ENCODE results near the gene NUP93. TPM values are rescaled to one million over a fixed set of nuclear protein-coding genes. Genes with fewer than 3 reads are reported as not detected.

NUP93 gene
- total and polyA plus RNA-seq, 2 donors (not counting 3 experiments of a cell fraction or from before 2014, with no cell fraction given), result 62.3 to 124 TPM

DNA sequence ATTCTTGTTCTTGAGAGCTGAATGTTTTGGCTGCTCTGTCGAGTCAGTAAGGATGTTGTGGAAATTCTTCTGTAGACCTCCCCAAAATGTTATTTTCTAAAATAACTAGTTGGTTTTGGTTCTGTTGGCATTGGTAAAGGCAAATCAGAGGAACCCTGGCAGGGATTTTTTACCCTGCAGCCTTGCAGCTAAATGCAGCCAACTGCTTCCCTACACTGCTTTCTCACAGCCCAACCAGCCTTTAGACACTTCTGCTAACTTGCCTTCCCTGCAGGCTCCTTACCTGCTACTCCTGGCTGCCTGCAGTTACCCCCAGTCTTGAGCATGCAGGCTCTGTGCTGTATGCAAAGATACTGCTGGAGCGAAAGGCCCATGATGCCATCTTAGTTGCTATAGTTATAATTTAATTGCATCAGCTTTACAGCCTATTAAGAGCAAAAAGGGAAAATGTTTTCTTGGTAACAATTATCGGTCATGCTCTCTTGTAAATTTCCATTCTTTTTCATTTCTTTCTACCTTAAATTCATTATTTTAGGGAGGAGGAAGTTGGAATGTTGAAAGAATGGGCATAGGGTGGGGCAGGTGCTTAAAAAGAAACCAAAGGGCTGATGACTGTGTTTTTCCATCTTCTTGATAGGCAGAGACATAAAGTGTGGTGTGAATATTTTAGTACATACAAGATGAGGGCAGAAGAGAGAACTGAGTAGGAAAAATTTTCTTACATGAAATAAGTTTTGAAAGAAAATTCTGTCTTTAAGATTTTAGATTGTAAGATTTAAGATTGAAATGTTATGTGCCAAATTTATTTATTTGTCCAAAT lies 20.0 kb downstream of the NUP93 start:
- no peak for FAIRE-seq
- Histone ChIP-seq H3K36me3 (ENCODE audit: control insufficient read depth in 2 of 2, extremely low read depth in 1 of 2, insufficient read depth in 2 of 2, low read length in 2 of 2) (peaks cover 2 to 6% of the 10 kb centered on the region in 2 experiments), H3K27me3 (ENCODE audit: control insufficient read depth in 2 of 2, insufficient read depth in 2 of 2, low read length in 2 of 2) (no peaks in the 10 kb centered on the region), H3K79me2 (ENCODE audit: control insufficient read depth, insufficient read depth, low read length) (peaks cover 65% of the 10 kb centered on the region), H4K20me1 (replicated peaks; ENCODE audit: control insufficient read depth, extremely low read depth, insufficient read depth, low read length) (no peaks in the 10 kb centered on the region), H3K9me1 (replicated peaks; ENCODE audit: control insufficient read depth, extremely low read depth, insufficient read depth, low read length) (no peaks in the 10 kb centered on the region), H3K4me3 (replicated peaks in 1 of 3; ENCODE audit: insufficient read depth in 1 of 3, low read depth in 1 of 3, low read length in 3 of 3) (no peak overlapping the region), H3K9me3 (replicated peaks; ENCODE audit: control insufficient read depth, insufficient read depth, low read length) (no peaks in the 10 kb centered on the region), H3K27ac (ENCODE audit: insufficient read depth, low read depth, low read length) (no peak overlapping the region), H3K4me2 (ENCODE audit: insufficient read depth, low read length) (no peak overlapping the region), H2AFZ (ENCODE audit: low read depth, low read length) (no peak overlapping the region), H3K9ac (replicated peaks; ENCODE audit: extremely low read depth, insufficient read depth, low read length) (no peak overlapping the region), H3K4me1 (ENCODE audit: control insufficient read depth, extremely low read depth, insufficient read depth, low read length) (no peaks in the 10 kb centered on the region)
- BruUV-seq (replicated peaks), result no TSS peak
- ChIA-PET CTCF (interaction anchor here (0.8 to 1.2 kb wide), 3 partner anchors 10 to 20 kb away, joined by 3 to 4 read pairs (median 3); no protein-coding TSS in a partner anchor), POLR2A (no interaction called here)
- dilution Hi-C loops (cut with MboI; ENCODE audit: extremely low pct_ligation_motif_present, low sequenced_read_pairs), result no loop called here
- DNase-seq (ENCODE audit: low read depth, low spot score), result no peak
- intact Hi-C loops (cut with micrococcal nuclease), result no loop called here
- TF ChIP-seq GATA2 (IDR thresholded peaks at IDR 0.05; ENCODE audit: insufficient read depth, insufficient read length, low read depth, low read length), result no peak
- no peak for TF ChIP-seq JUN (IDR thresholded peaks at IDR 0.05; ENCODE audit: borderline replicate concordance, insufficient read depth, insufficient read length, low read depth)
- no peak for TF ChIP-seq POLR2A (IDR thresholded peaks at IDR 0.05; ENCODE audit: low read depth, low read length)
- TF ChIP-seq, protein P1, sequence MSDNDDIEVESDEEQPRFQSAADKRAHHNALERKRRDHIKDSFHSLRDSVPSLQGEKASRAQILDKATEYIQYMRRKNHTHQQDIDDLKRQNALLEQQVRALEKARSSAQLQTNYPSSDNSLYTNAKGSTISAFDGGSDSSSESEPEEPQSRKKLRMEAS (IDR thresholded peaks at IDR 0.05; ENCODE audit: insufficient read depth, insufficient read length), result no peak
- TF ChIP-seq FOS (IDR thresholded peaks at IDR 0.05; ENCODE audit: borderline replicate concordance, insufficient read depth, low read length), result no peak
- no peak for TF ChIP-seq MYC (IDR thresholded peaks at IDR 0.05; ENCODE audit: low read depth, low read length)
- TF ChIP-seq POLR2AphosphoS5 (IDR thresholded peaks at IDR 0.05; ENCODE audit: insufficient read depth, low read depth, low read length), result no peak
- no peak for TF ChIP-seq EZH2 (IDR thresholded peaks at IDR 0.05; ENCODE audit: borderline replicate concordance, low read depth, low read length, severe bottlenecking)
- TF ChIP-seq, protein P2, sequence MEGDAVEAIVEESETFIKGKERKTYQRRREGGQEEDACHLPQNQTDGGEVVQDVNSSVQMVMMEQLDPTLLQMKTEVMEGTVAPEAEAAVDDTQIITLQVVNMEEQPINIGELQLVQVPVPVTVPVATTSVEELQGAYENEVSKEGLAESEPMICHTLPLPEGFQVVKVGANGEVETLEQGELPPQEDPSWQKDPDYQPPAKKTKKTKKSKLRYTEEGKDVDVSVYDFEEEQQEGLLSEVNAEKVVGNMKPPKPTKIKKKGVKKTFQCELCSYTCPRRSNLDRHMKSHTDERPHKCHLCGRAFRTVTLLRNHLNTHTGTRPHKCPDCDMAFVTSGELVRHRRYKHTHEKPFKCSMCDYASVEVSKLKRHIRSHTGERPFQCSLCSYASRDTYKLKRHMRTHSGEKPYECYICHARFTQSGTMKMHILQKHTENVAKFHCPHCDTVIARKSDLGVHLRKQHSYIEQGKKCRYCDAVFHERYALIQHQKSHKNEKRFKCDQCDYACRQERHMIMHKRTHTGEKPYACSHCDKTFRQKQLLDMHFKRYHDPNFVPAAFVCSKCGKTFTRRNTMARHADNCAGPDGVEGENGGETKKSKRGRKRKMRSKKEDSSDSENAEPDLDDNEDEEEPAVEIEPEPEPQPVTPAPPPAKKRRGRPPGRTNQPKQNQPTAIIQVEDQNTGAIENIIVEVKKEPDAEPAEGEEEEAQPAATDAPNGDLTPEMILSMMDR (IDR thresholded peaks at IDR 0.05; ENCODE audit: extremely low read depth in 1 of 2, insufficient read depth in 1 of 2, low read depth in 1 of 2, low read length in 2 of 2), result no peak
